Endothelial cell of umbilical vein (primary cell): Measurements from ENCODE around the gene LENG8.

Experiments used
- CTCF ChIP-seq, 2 donors: IDR thresholded peaks; 1 replicate in 1 of 2; 2 replicates in 1 of 2; pipeline ENCODE4 v1.5.1; 2011; ENCODE audit warnings: low read length in 2 of 2, mild to moderate bottlenecking in 2 of 2, moderate library complexity in 2 of 2, control low read depth in 1 of 2, inconsistent platforms in 1 of 2, low read depth in 1 of 2; ENCODE audit not compliant: insufficient read depth in 1 of 2; ENCODE audit errors: extremely low read depth in 1 of 2
- EZH2 ChIP-seq: IDR thresholded peaks from 2 replicates; pipeline ENCODE4 v1.6.1; 2012; ENCODE audit warnings: borderline replicate concordance, low read depth, mild to moderate bottlenecking, moderate library complexity, low read length, inconsistent platforms; ENCODE audit not compliant: severe bottlenecking
- FOS ChIP-seq: IDR thresholded peaks from 2 replicates; pipeline ENCODE4 v1.6.1; 2011; ENCODE audit warnings: mild to moderate bottlenecking, low read length, moderate library complexity, borderline replicate concordance; ENCODE audit not compliant: insufficient read depth
- GATA2 ChIP-seq: IDR thresholded peaks from 2 replicates; pipeline ENCODE4 v1.7.0; 2011; ENCODE audit warnings: low read depth, mild to moderate bottlenecking, moderate library complexity, mixed read lengths, low read length; ENCODE audit not compliant: insufficient read length, insufficient read depth
- JUN ChIP-seq: IDR thresholded peaks from 2 replicates; pipeline ENCODE4 v1.6.1; 2011; ENCODE audit warnings: borderline replicate concordance, low read depth; ENCODE audit not compliant: insufficient read length, insufficient read depth
- MAX ChIP-seq: IDR thresholded peaks from 2 replicates; pipeline ENCODE4 v1.6.1; 2011; ENCODE audit not compliant: insufficient read depth, insufficient read length
- MYC ChIP-seq: IDR thresholded peaks from one replicate; pipeline ENCODE4 v1.6.1; 2011; ENCODE audit warnings: mild to moderate bottlenecking, low read depth, low read length
- POLR2A ChIP-seq: IDR thresholded peaks from 2 replicates; pipeline ENCODE4 v1.6.1; 2012; ENCODE audit warnings: low read depth, mild to moderate bottlenecking, control low read depth, low read length
- POLR2AphosphoS5 ChIP-seq: IDR thresholded peaks from 2 replicates; pipeline ENCODE4 v1.6.1; 2012; ENCODE audit warnings: low read depth, mild to moderate bottlenecking, control low read depth, low read length, moderate library complexity; ENCODE audit not compliant: insufficient read depth

GRCh38 chr19:54435551-54436016 lies 13.4 kb upstream of the LENG8 start:
- TF ChIP-seq MYC (no peak), CTCF (IDR thresholded peaks at IDR 0.05; ENCODE audit: extremely low read depth in 1 of 2, insufficient read depth in 1 of 2, low read depth in 1 of 2, low read length in 2 of 2) (no peak), POLR2A (no peak), POLR2AphosphoS5 (no peak), EZH2 (no peak), FOS (no peak), MAX (no peak), GATA2 (no peak), JUN (no peak)
